HepG2 (cell line): ENCODE data around the gene WNT1. TPM values are rescaled to one million over a fixed set of nuclear protein-coding genes. Genes with fewer than 3 reads are reported as not detected.

Experiments used
- ASH2L ChIP-seq: fragments of 300-600, 200-600 bp; sonication (generic); IDR thresholded peaks from 2 replicates; pipeline ENCODE4 v1.7.0; 2017; ENCODE audit warnings: low read depth, mild to moderate bottlenecking, moderate library complexity, mixed read lengths, low read length; ENCODE audit not compliant: insufficient read length
- ATF7 ChIP-seq, 2 experiments: fragments of 450-650 bp in 1 of 2; sonication (generic) in 1 of 2; formaldehyde crosslinking in 1 of 2; IDR thresholded peaks; 2 replicates each; pipeline versions ENCODE4 v1.4.0 to v1.6.1; 2016 to 2020; ENCODE audit warnings: antibody characterized with exemption in 1 of 2, mild to moderate bottlenecking in 1 of 2, missing genetic modification reagents in 1 of 2
- FOXA3 ChIP-seq: IDR thresholded peaks from 2 replicates; pipeline ENCODE4 v1.6.1; 2016; ENCODE audit warnings: missing genetic modification reagents, missing compliant biosample characterization
- MXI1 ChIP-seq: IDR thresholded peaks from 3 replicates; pipeline ENCODE4 v1.6.1; 2012; ENCODE audit warnings: low read depth, low read length, inconsistent platforms, borderline replicate concordance
- PAWR ChIP-seq: sonication (generic); formaldehyde crosslinking; IDR thresholded peaks from 2 replicates; pipeline ENCODE4 v1.4.0; 2020; ENCODE audit warnings: missing genetic modification reagents, mild to moderate bottlenecking, borderline replicate concordance
- PHF20 ChIP-seq: sonication (generic); formaldehyde crosslinking; IDR thresholded peaks from 2 replicates; pipeline ENCODE4 v1.5.0; 2020; ENCODE audit warnings: mild to moderate bottlenecking, missing genetic modification reagents
- PTBP1 ChIP-seq: fragments of 200-400 bp; formaldehyde crosslinking; IDR thresholded peaks from 2 replicates; pipeline ENCODE4 v1.6.1; 2018; ENCODE audit warnings: low read length, low read depth; ENCODE audit not compliant: poor library complexity, severe bottlenecking
- TCF7 ChIP-seq: sonication (generic); IDR thresholded peaks from 2 replicates; pipeline ENCODE4 v1.6.1; 2016; ENCODE audit warnings: antibody characterized with exemption, low read depth
- YEATS4 ChIP-seq: sonication (generic); formaldehyde crosslinking; IDR thresholded peaks from 2 replicates; pipeline ENCODE4 v1.4.0; 2020; ENCODE audit warnings: missing genetic modification reagents, borderline replicate concordance
- ZNF510 ChIP-seq: sonication (generic); formaldehyde crosslinking; IDR thresholded peaks from 2 replicates; pipeline ENCODE4 v1.4.0; 2020; ENCODE audit warnings: low read depth, mild to moderate bottlenecking, missing genetic modification reagents
- ZNF562 ChIP-seq: sonication (generic); formaldehyde crosslinking; IDR thresholded peaks from 2 replicates; pipeline ENCODE4 v1.8.0; 2022; ENCODE audit warnings: missing genetic modification reagents, borderline replicate concordance
- ZNF572 ChIP-seq: sonication (generic); formaldehyde crosslinking; IDR thresholded peaks from 2 replicates; pipeline ENCODE4 v1.5.1; 2020; ENCODE audit warnings: mild to moderate bottlenecking, missing genetic modification reagents
- ZNF746 ChIP-seq: sonication (generic); formaldehyde crosslinking; IDR thresholded peaks from 2 replicates; pipeline ENCODE4 v1.8.0; 2022; ENCODE audit warnings: mild to moderate bottlenecking, missing genetic modification reagents
- polyA plus RNA-seq, 8 experiments: library from polyadenylated mRNA; depleted of rRNA in 3 of 8; stranded (reverse) in 7 of 8; unstranded in 1 of 8; fragments of >200 nt; fragmentation: Illumina TruSeq in 4 of 8; extraction: Trizol in 4 of 8; gene quantifications; 2 replicates each; pipeline versions ENCODE4 v1.2.1 to v1.2.3, GENCODE V29; 2011 to 2016; ENCODE audit warnings: low read depth in 4 of 8, missing spikeins in 1 of 8, mixed read lengths in 1 of 8; ENCODE audit not compliant: insufficient read depth in 1 of 8
- total RNA-seq, 5 experiments: library from RNA; depleted of rRNA; stranded (reverse); fragments of >200 nt; fragmentation: Illumina TruSeq; extraction: Trizol; gene quantifications; 2 replicates each; pipeline ENCODE4 v1.2.3, GENCODE V29; 2016; ENCODE audit warnings: low read depth in 1 of 5
- TF ChIP-seq, protein P1 (sequence below): sonication (generic); formaldehyde crosslinking; IDR thresholded peaks from 2 replicates; pipeline ENCODE4 v1.4.0; 2020; ENCODE audit warnings: missing genetic modification reagents
- TF ChIP-seq, protein P2 (sequence below): sonication (generic); formaldehyde crosslinking; IDR thresholded peaks from 2 replicates; pipeline ENCODE4 v1.5.0; 2020; ENCODE audit warnings: missing genetic modification reagents
- TF ChIP-seq, protein P3 (sequence below): sonication (generic); formaldehyde crosslinking; IDR thresholded peaks from 2 replicates; pipeline ENCODE4 v1.5.1; 2020; ENCODE audit warnings: missing genetic modification reagents, mild to moderate bottlenecking, borderline replicate concordance
- TF ChIP-seq, protein P4 (sequence below): fragments of 450-650 bp; IDR thresholded peaks from 2 replicates; pipeline ENCODE4 v1.6.1; 2017; ENCODE audit warnings: mild to moderate bottlenecking
- TF ChIP-seq, protein P5 (sequence below): sonication (generic); formaldehyde crosslinking; IDR thresholded peaks from 2 replicates; pipeline ENCODE4 v1.4.0; 2020; ENCODE audit warnings: missing genetic modification reagents
- TF ChIP-seq, protein P6 (sequence below): sonication (generic); formaldehyde crosslinking; IDR thresholded peaks from 2 replicates; pipeline ENCODE4 v1.4.0; 2020; ENCODE audit warnings: mild to moderate bottlenecking, missing genetic modification reagents

The WNT1 gene
- total and polyA plus RNA-seq, 2 of the 13 experiments (the other 11 are each of a cell fraction or from before 2014, with no cell fraction given), result not detected

DNA sequence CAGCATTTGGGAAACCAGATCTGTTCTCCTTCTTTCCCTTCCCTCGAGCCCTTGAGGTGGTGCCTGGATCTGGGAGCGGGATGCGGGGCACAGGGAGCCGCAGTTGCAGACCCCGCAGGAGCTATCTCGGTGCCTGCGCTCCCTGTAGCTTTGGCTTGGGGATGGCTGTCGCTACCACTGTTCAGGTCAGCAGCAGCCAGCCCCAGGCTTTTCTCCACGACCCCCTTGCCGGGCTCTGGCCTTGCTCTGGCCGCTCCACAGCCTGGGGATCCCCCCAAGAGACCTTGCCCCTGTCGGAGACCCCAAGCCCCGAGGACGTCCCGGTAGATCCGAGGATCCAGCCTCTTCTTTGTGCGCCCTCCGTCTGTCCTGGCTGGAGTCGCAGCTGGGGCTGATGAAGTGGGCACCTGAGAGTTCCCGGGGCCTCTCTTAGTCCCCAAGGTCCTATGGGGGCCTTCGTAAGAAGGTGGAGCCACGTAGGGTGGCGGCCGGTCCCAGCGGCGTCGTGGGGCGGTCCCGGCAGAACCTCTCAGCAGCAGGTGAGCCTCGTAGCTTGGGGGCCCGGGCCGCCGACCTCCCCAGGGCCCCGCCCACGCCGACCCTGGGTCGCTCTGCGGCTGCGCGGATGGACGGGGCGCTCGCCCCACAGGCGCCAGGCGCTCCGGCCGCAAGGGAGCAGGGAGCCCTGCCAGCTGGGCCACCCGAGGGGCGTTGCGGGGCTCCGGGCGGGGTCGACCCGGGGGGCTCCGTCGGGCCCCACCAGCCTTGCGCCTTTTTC lies 19.8 kb downstream of the WNT1 start (continued):
- TF ChIP-seq FOXA3 (CRISPR knock-in tag), result no peak
- no peak for TF ChIP-seq PAWR
- TF ChIP-seq PHF20, result 0 out of 2 replicates have a peak, but pooled peaks have one; percentile 13
- TF ChIP-seq, protein P1, sequence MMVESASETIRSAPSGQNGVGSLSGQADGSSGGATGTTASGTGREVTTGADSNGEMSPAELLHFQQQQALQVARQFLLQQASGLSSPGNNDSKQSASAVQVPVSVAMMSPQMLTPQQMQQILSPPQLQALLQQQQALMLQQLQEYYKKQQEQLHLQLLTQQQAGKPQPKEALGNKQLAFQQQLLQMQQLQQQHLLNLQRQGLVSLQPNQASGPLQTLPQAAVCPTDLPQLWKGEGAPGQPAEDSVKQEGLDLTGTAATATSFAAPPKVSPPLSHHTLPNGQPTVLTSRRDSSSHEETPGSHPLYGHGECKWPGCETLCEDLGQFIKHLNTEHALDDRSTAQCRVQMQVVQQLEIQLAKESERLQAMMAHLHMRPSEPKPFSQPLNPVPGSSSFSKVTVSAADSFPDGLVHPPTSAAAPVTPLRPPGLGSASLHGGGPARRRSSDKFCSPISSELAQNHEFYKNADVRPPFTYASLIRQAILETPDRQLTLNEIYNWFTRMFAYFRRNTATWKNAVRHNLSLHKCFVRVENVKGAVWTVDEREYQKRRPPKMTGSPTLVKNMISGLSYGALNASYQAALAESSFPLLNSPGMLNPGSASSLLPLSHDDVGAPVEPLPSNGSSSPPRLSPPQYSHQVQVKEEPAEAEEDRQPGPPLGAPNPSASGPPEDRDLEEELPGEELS (CRISPR knock-in tag), result no peak
- TF ChIP-seq, protein P2, sequence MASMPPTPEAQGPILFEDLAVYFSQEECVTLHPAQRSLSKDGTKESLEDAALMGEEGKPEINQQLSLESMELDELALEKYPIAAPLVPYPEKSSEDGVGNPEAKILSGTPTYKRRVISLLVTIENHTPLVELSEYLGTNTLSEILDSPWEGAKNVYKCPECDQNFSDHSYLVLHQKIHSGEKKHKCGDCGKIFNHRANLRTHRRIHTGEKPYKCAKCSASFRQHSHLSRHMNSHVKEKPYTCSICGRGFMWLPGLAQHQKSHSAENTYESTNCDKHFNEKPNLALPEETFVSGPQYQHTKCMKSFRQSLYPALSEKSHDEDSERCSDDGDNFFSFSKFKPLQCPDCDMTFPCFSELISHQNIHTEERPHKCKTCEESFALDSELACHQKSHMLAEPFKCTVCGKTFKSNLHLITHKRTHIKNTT (CRISPR knock-in tag), result no peak
- TF ChIP-seq, protein P3, sequence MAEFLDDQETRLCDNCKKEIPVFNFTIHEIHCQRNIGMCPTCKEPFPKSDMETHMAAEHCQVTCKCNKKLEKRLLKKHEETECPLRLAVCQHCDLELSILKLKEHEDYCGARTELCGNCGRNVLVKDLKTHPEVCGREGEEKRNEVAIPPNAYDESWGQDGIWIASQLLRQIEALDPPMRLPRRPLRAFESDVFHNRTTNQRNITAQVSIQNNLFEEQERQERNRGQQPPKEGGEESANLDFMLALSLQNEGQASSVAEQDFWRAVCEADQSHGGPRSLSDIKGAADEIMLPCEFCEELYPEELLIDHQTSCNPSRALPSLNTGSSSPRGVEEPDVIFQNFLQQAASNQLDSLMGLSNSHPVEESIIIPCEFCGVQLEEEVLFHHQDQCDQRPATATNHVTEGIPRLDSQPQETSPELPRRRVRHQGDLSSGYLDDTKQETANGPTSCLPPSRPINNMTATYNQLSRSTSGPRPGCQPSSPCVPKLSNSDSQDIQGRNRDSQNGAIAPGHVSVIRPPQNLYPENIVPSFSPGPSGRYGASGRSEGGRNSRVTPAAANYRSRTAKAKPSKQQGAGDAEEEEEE (CRISPR knock-in tag), result no peak
- no peak for TF ChIP-seq ZNF510 (CRISPR knock-in tag)
- TF ChIP-seq ZNF572, result no peak
- TF ChIP-seq, protein P4, sequence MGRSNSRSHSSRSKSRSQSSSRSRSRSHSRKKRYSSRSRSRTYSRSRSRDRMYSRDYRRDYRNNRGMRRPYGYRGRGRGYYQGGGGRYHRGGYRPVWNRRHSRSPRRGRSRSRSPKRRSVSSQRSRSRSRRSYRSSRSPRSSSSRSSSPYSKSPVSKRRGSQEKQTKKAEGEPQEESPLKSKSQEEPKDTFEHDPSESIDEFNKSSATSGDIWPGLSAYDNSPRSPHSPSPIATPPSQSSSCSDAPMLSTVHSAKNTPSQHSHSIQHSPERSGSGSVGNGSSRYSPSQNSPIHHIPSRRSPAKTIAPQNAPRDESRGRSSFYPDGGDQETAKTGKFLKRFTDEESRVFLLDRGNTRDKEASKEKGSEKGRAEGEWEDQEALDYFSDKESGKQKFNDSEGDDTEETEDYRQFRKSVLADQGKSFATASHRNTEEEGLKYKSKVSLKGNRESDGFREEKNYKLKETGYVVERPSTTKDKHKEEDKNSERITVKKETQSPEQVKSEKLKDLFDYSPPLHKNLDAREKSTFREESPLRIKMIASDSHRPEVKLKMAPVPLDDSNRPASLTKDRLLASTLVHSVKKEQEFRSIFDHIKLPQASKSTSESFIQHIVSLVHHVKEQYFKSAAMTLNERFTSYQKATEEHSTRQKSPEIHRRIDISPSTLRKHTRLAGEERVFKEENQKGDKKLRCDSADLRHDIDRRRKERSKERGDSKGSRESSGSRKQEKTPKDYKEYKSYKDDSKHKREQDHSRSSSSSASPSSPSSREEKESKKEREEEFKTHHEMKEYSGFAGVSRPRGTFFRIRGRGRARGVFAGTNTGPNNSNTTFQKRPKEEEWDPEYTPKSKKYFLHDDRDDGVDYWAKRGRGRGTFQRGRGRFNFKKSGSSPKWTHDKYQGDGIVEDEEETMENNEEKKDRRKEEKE, result no peak
- TF ChIP-seq ASH2L, result no peak
- TF ChIP-seq ATF7 (IDR thresholded peaks at IDR 0.05), result no peak
- TF ChIP-seq ATF7 (CRISPR knock-in tag; IDR thresholded peaks at IDR 0.05), result no peak
- TF ChIP-seq ZNF562 (CRISPR knock-in tag), result no peak
- no peak for TF ChIP-seq ZNF746 (CRISPR knock-in tag)
- no peak for TF ChIP-seq TCF7
- TF ChIP-seq MXI1, result peak; percentile 31; the same call in 1 of the 3 replicates
- TF ChIP-seq, protein P5, sequence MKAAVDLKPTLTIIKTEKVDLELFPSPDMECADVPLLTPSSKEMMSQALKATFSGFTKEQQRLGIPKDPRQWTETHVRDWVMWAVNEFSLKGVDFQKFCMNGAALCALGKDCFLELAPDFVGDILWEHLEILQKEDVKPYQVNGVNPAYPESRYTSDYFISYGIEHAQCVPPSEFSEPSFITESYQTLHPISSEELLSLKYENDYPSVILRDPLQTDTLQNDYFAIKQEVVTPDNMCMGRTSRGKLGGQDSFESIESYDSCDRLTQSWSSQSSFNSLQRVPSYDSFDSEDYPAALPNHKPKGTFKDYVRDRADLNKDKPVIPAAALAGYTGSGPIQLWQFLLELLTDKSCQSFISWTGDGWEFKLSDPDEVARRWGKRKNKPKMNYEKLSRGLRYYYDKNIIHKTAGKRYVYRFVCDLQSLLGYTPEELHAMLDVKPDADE (CRISPR knock-in tag), result peak; percentile 16; the same call in 1 of the 2 replicates
- peak; percentile 31; the same call in 1 of the 2 replicates for TF ChIP-seq YEATS4 (CRISPR knock-in tag)
- TF ChIP-seq, protein P6, sequence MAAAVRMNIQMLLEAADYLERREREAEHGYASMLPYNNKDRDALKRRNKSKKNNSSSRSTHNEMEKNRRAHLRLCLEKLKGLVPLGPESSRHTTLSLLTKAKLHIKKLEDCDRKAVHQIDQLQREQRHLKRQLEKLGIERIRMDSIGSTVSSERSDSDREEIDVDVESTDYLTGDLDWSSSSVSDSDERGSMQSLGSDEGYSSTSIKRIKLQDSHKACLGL (CRISPR knock-in tag), result no peak
- peak; percentile 23 for TF ChIP-seq PTBP1
